SK-N-SH (cell line): ENCODE data around the gene RIN3. TPM values are rescaled to one million over a fixed set of nuclear protein-coding genes. Genes with fewer than 3 reads are reported as not detected.

Experiments
- CTCF ChIA-PET: fragments of 300-600, 350-600 bp; formaldehyde crosslinking; extraction: SDS; loops from one replicate; lab custom pipeline; 2021; lab: Yijun Ruan, JAX
- POLR2A ChIA-PET: fragments of 350-600 bp; sonication (Branson Sonifier 250); formaldehyde crosslinking; extraction: SDS; loops from one replicate; lab custom pipeline; 2020; ENCODE audit warnings: antibody characterized with exemption, inconsistent platforms; lab: Yijun Ruan, JAX
- DNase-seq: peaks from one replicate; pipeline ENCODE4 v3.0.0; 2012
- H2AFZ ChIP-seq: fragments of 200-600 bp; sonication (generic); 2 replicates; pipeline ENCODE4 v1.8.1; 2016; ENCODE audit warnings: antibody characterized with exemption, mild to moderate bottlenecking, low read depth
- H3F3A ChIP-seq: fragments of 200-600 bp; sonication (generic); replicated peaks from 2 replicates; pipeline ENCODE3; 2016; ENCODE audit warnings: antibody characterized with exemption, mild to moderate bottlenecking; ENCODE audit not compliant: insufficient read depth
- H3K27ac ChIP-seq, 2 experiments: fragments of 200-500 bp in 1 of 2; fragments of 200-600 bp in 1 of 2; sonication (Bioruptor generic) in 1 of 2; sonication (generic), shearing (Covaris generic) in 1 of 2; 2 replicates each; pipeline versions ENCODE4 v1.5.1 to v1.6.1; 2014 to 2016; ENCODE audit warnings: low read depth in 2 of 2, inconsistent platforms in 1 of 2, low read length in 1 of 2, mild to moderate bottlenecking in 1 of 2, mixed read lengths in 1 of 2
- H3K27me3 ChIP-seq: fragments of 200-600 bp; sonication (generic), shearing (Covaris generic); 2 replicates; pipeline ENCODE4 v1.6.1; 2016; ENCODE audit warnings: mixed run types; ENCODE audit not compliant: insufficient read depth
- H3K36me3 ChIP-seq, 2 experiments: fragments of 200-500 bp in 1 of 2; fragments of 200-600 bp in 1 of 2; sonication (Bioruptor generic) in 1 of 2; sonication (generic) in 1 of 2; replicated peaks in 1 of 2; 2 replicates each; pipeline versions ENCODE3 to v1.5.1; 2014 to 2016; ENCODE audit warnings: low read length in 1 of 2, mild to moderate bottlenecking in 1 of 2; ENCODE audit not compliant: insufficient read depth in 2 of 2, control insufficient read depth in 1 of 2
- H3K4me1 ChIP-seq, 2 experiments: fragments of 200-500 bp in 1 of 2; fragments of 200-600 bp in 1 of 2; sonication (Bioruptor generic) in 1 of 2; sonication (generic), shearing (Covaris generic) in 1 of 2; 2 replicates each; pipeline versions ENCODE4 v1.5.1 to v1.6.1; 2014 to 2016; ENCODE audit warnings: low read depth in 1 of 2, low read length in 1 of 2, mixed run types in 1 of 2; ENCODE audit not compliant: insufficient read depth in 2 of 2, control insufficient read depth in 1 of 2
- H3K4me2 ChIP-seq: fragments of 200-600 bp; sonication (generic), shearing (Covaris generic); 2 replicates; pipeline ENCODE4 v1.6.1; 2017; ENCODE audit warnings: mixed run types
- H3K4me3 ChIP-seq, 2 experiments: fragments of 200-500 bp in 1 of 2; fragments of 200-600 bp in 1 of 2; sonication (Bioruptor generic) in 1 of 2; sonication (generic), shearing (Covaris generic) in 1 of 2; 2 replicates each; pipeline versions ENCODE4 v1.5.1 to v1.8.1; 2014 to 2016; ENCODE audit warnings: low read depth in 2 of 2, inconsistent platforms in 1 of 2, low read length in 1 of 2, mild to moderate bottlenecking in 1 of 2, mixed read lengths in 1 of 2, moderate library complexity in 1 of 2
- H3K79me2 ChIP-seq: fragments of 200-600 bp; sonication (generic); 2 replicates; pipeline ENCODE4 v1.8.1; 2017; ENCODE audit warnings: mild to moderate bottlenecking; ENCODE audit not compliant: insufficient read depth
- H3K9ac ChIP-seq: fragments of 200-600 bp; sonication (generic); 2 replicates; pipeline ENCODE4 v1.6.1; 2017; ENCODE audit warnings: mixed run types
- H3K9me2 ChIP-seq: fragments of 200-600 bp; sonication (generic); 2 replicates; pipeline ENCODE4 v1.6.1; 2017; ENCODE audit warnings: mixed run types
- H3K9me3 ChIP-seq: fragments of 200-600 bp; sonication (generic); 2 replicates; pipeline ENCODE4 v1.6.1; 2017; ENCODE audit warnings: mixed run types, mild to moderate bottlenecking, moderate library complexity
- H4K20me1 ChIP-seq: fragments of 200-600 bp; sonication (generic); 2 replicates; pipeline ENCODE4 v1.6.1; 2017; ENCODE audit warnings: mild to moderate bottlenecking, mixed run types; ENCODE audit not compliant: insufficient read depth
- CHD2 ChIP-seq: fragments of 150-350 bp; IDR thresholded peaks from 2 replicates; pipeline ENCODE4 v1.6.1; 2018; ENCODE audit warnings: low read length; ENCODE audit not compliant: partially characterized antibody
- ELF1 ChIP-seq: IDR thresholded peaks from 2 replicates; pipeline ENCODE4 v1.4.0; 2012
- EZH2phosphoT487 ChIP-seq: fragments of 200-600 bp; sonication (generic); IDR thresholded peaks from 2 replicates; pipeline ENCODE4 v1.6.1; 2017; ENCODE audit warnings: low read depth, mixed run types, mild to moderate bottlenecking, antibody characterized with exemption, moderate library complexity, borderline replicate concordance
- FOXM1 ChIP-seq: IDR thresholded peaks from 2 replicates; pipeline ENCODE4 v1.4.0; 2012; ENCODE audit warnings: low read depth, mild to moderate bottlenecking
- GABPA ChIP-seq: IDR thresholded peaks from 2 replicates; pipeline ENCODE4 v1.4.0; 2012; ENCODE audit warnings: low read depth, mild to moderate bottlenecking
- JUND ChIP-seq: IDR thresholded peaks from 2 replicates; pipeline ENCODE4 v1.4.0; 2012
- MEF2A ChIP-seq: IDR thresholded peaks from 2 replicates; pipeline ENCODE4 v1.4.0; 2012; ENCODE audit warnings: low read depth, borderline replicate concordance
- MXI1 ChIP-seq: IDR thresholded peaks from 2 replicates; pipeline ENCODE4 v1.6.1; 2012; ENCODE audit warnings: mild to moderate bottlenecking, low read depth, low read length, improper control_type of control experiment
- NRF1 ChIP-seq: IDR thresholded peaks from 2 replicates; pipeline ENCODE4 v1.6.1; 2012; ENCODE audit warnings: low read depth, mild to moderate bottlenecking, low read length
- RCOR1 ChIP-seq: fragments of 150-350 bp; IDR thresholded peaks from 2 replicates; pipeline ENCODE4 v1.6.1; 2017; ENCODE audit warnings: antibody characterized with exemption, low read length
- RFX5 ChIP-seq: IDR thresholded peaks from 2 replicates; pipeline ENCODE4 v1.6.1; 2012; ENCODE audit warnings: mild to moderate bottlenecking, improper control_type of control experiment, low read length
- RXRA ChIP-seq: IDR thresholded peaks from 2 replicates; pipeline ENCODE4 v1.4.0; 2012; ENCODE audit warnings: low read depth, mild to moderate bottlenecking, borderline replicate concordance
- SIN3A ChIP-seq: IDR thresholded peaks from 2 replicates; pipeline ENCODE4 v1.6.1; 2012; ENCODE audit warnings: low read depth, mild to moderate bottlenecking, low read length, moderate library complexity, borderline replicate concordance
- YY1 ChIP-seq: IDR thresholded peaks from 2 replicates; pipeline ENCODE4 v1.4.0; 2012; ENCODE audit warnings: low read depth, mild to moderate bottlenecking
- WGBS: methylation state at CpG from one replicate; pipeline ENCODE4 v1.1.6; 2017; ENCODE audit warnings: low lambda C conversion rate; 5-methylcytosine and 5-hydroxymethylcytosine counted together
- polyA plus RNA-seq, 3 experiments: library from polyadenylated mRNA; depleted of rRNA; stranded (reverse); fragments of >200 nt; gene quantifications; 2 replicates each; pipeline ENCODE4 v1.2.3, GENCODE V29; 2012
- TF ChIP-seq, protein P1 (sequence below): fragments of 200-600 bp; sonication (generic); IDR thresholded peaks from 2 replicates; pipeline ENCODE4 v1.6.1; 2017; ENCODE audit warnings: antibody characterized with exemption, mild to moderate bottlenecking, moderate library complexity
- TF ChIP-seq, protein P2 (sequence below): fragments of 150-350 bp; IDR thresholded peaks from 2 replicates; pipeline ENCODE4 v1.6.1; 2016; ENCODE audit warnings: mild to moderate bottlenecking, low read depth, low read length
- TF ChIP-seq, protein P3 (sequence below): IDR thresholded peaks from 2 replicates; pipeline ENCODE4 v1.4.0; 2012; ENCODE audit warnings: low read depth, borderline replicate concordance
- TF ChIP-seq, protein P4 (sequence below): IDR thresholded peaks from 2 replicates; pipeline ENCODE4 v1.6.1; 2012; ENCODE audit warnings: mild to moderate bottlenecking, low read depth, low read length, moderate library complexity

Gene RIN3
- polyA plus RNA-seq, 1 of the 3 experiments (the other 2 are of a cell fraction), result 12.4 TPM

DNA sequence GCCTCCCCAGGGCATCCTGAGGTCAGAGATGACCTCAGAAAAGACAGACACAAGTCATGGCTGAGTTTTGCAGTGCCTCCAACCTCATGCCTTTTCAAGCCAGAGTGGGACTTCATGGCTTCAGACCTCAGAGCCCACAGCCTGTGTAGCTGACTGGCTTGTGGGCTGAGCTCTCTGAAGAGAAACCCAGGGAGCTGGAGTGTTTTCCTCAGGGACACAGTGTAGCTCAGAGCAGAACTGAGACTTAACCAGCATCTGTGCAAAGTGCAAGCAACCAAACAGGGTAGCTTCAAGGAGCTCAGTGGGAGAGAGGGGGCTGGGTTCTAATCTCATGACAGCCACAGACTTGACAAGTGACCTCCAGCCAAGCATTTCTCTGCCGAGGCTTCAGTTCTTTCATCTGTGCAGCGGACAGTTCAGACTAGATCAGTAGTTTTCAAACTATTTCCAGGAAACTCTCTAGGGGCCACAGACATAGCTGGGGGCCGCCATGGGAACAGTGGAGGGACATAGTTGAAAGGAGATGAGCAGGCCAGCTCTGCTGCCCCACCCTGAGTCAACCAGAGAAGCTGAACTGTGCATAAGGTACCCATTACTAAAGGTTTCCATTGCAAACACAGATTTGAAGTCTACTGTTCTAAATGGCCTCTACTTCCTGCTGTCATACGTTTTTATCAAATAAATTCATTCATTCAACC, 154.8 kb downstream of the RIN3 start:
- WGBS, result 75% methylated on average over 4 of the region's 4 CpGs
- Histone ChIP-seq H3K36me3 (peaks cover 0 to 12% of the 10 kb centered on the region in 2 experiments), H3F3A (no peaks in the 10 kb centered on the region), H3K9me3 (no peaks in the 10 kb centered on the region), H3K4me3 (no peak overlapping the region), H3K27me3 (no peaks in the 10 kb centered on the region), H3K9ac (no peak overlapping the region), H3K9me2 (no peaks in the 10 kb centered on the region), H3K4me2 (no peak overlapping the region), H4K20me1 (no peaks in the 10 kb centered on the region), H3K4me1 (no peaks in the 10 kb centered on the region; a peak in 1 of 4 replicates), H3K27ac (no peak overlapping the region), H2AFZ (no peak overlapping the region), H3K79me2 (no peaks in the 10 kb centered on the region)
- DNase-seq, result no peak
- ChIA-PET POLR2A (no interaction called here), CTCF (interaction anchor here (1.0 to 4.9 kb wide), 3 partner anchors 13 to 49 kb away, joined by 3 to 21 read pairs (median 12); no protein-coding TSS in a partner anchor)
- TF ChIP-seq CHD2 (no peak), MEF2A (no peak), EZH2phosphoT487 (no peak), SIN3A (no peak), NRF1 (no peak), MXI1 (no peak), RFX5 (no peak), FOXM1 (no peak), GABPA (no peak), RXRA (no peak), RCOR1 (no peak), ELF1 (no peak), JUND (no peak), YY1 (no peak)
- TF ChIP-seq, protein P1, sequence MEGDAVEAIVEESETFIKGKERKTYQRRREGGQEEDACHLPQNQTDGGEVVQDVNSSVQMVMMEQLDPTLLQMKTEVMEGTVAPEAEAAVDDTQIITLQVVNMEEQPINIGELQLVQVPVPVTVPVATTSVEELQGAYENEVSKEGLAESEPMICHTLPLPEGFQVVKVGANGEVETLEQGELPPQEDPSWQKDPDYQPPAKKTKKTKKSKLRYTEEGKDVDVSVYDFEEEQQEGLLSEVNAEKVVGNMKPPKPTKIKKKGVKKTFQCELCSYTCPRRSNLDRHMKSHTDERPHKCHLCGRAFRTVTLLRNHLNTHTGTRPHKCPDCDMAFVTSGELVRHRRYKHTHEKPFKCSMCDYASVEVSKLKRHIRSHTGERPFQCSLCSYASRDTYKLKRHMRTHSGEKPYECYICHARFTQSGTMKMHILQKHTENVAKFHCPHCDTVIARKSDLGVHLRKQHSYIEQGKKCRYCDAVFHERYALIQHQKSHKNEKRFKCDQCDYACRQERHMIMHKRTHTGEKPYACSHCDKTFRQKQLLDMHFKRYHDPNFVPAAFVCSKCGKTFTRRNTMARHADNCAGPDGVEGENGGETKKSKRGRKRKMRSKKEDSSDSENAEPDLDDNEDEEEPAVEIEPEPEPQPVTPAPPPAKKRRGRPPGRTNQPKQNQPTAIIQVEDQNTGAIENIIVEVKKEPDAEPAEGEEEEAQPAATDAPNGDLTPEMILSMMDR, result no peak
- TF ChIP-seq, protein P2, sequence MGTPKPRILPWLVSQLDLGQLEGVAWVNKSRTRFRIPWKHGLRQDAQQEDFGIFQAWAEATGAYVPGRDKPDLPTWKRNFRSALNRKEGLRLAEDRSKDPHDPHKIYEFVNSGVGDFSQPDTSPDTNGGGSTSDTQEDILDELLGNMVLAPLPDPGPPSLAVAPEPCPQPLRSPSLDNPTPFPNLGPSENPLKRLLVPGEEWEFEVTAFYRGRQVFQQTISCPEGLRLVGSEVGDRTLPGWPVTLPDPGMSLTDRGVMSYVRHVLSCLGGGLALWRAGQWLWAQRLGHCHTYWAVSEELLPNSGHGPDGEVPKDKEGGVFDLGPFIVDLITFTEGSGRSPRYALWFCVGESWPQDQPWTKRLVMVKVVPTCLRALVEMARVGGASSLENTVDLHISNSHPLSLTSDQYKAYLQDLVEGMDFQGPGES, result no peak
- TF ChIP-seq, protein P3, sequence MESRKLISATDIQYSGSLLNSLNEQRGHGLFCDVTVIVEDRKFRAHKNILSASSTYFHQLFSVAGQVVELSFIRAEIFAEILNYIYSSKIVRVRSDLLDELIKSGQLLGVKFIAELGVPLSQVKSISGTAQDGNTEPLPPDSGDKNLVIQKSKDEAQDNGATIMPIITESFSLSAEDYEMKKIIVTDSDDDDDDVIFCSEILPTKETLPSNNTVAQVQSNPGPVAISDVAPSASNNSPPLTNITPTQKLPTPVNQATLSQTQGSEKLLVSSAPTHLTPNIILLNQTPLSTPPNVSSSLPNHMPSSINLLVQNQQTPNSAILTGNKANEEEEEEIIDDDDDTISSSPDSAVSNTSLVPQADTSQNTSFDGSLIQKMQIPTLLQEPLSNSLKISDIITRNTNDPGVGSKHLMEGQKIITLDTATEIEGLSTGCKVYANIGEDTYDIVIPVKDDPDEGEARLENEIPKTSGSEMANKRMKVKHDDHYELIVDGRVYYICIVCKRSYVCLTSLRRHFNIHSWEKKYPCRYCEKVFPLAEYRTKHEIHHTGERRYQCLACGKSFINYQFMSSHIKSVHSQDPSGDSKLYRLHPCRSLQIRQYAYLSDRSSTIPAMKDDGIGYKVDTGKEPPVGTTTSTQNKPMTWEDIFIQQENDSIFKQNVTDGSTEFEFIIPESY, result no peak
- TF ChIP-seq, protein P4, sequence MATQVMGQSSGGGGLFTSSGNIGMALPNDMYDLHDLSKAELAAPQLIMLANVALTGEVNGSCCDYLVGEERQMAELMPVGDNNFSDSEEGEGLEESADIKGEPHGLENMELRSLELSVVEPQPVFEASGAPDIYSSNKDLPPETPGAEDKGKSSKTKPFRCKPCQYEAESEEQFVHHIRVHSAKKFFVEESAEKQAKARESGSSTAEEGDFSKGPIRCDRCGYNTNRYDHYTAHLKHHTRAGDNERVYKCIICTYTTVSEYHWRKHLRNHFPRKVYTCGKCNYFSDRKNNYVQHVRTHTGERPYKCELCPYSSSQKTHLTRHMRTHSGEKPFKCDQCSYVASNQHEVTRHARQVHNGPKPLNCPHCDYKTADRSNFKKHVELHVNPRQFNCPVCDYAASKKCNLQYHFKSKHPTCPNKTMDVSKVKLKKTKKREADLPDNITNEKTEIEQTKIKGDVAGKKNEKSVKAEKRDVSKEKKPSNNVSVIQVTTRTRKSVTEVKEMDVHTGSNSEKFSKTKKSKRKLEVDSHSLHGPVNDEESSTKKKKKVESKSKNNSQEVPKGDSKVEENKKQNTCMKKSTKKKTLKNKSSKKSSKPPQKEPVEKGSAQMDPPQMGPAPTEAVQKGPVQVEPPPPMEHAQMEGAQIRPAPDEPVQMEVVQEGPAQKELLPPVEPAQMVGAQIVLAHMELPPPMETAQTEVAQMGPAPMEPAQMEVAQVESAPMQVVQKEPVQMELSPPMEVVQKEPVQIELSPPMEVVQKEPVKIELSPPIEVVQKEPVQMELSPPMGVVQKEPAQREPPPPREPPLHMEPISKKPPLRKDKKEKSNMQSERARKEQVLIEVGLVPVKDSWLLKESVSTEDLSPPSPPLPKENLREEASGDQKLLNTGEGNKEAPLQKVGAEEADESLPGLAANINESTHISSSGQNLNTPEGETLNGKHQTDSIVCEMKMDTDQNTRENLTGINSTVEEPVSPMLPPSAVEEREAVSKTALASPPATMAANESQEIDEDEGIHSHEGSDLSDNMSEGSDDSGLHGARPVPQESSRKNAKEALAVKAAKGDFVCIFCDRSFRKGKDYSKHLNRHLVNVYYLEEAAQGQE, result no peak
